ENCODE data around the gene FGF19. TPM values are rescaled to one million over a fixed set of nuclear protein-coding genes. Genes with fewer than 3 reads are reported as not detected.
A peak's percentile ranks its signal among the peaks of the same experiment; 100 is the strongest.

FGF19 gene
- total RNA-seq, 2 experiments from 2014 or later, result not detected

DNA sequence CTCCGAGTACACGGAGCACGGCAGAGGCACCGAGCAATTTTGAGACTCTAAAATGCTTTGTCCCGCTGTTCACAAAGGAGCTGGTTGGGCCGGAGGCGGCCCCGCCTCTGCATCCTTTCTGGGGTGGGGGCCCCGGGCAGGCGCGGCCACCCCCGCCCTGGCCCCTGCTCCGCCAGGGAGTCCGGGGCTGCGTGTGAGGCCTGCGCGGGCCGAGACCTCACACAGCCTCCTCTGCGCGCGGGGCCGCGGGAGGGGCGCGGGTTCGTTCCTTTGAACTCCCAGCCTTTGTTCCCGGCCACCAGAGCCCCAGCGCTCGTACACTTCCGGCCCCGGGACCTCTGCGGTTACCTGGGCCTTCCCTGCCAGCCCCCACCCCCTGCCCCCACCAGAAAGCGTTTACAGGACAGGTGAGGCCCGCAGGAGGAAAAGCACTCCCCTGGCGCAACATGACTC is 1.6 kb downstream of the FGF19 start:
- Histone ChIP-seq H3K27ac (ENCODE audit: low read depth, low read length, poor library complexity, severe bottlenecking) (no peak overlapping the region), H3K9me2 (ENCODE audit: insufficient read depth, low read length) (no peaks in the 10 kb centered on the region), H3K4me2 (ENCODE audit: low read length) (no peak overlapping the region), H3K36me3 (ENCODE audit: insufficient read depth, low read length) (no peaks in the 10 kb centered on the region), H4K20me1 (ENCODE audit: insufficient read depth, low read length) (no peaks in the 10 kb centered on the region), H3K4me1 (ENCODE audit: insufficient read depth, low read length, poor library complexity, severe bottlenecking) (peaks cover 9% of the 10 kb centered on the region), H3K79me2 (ENCODE audit: insufficient read depth, low read depth, low read length) (no peaks in the 10 kb centered on the region), H2AFZ (ENCODE audit: low read length) (no peak overlapping the region), H3K9me3 (ENCODE audit: low read length) (no peaks in the 10 kb centered on the region), H3K4me3 (ENCODE audit: low read depth, low read length, poor library complexity, severe bottlenecking) (no peak overlapping the region)
- POLR2A ChIA-PET, result no interaction called here
- CTCF ChIA-PET (ENCODE audit: unreplicated experiment), result no interaction called here
- no peak for TF ChIP-seq EZH2phosphoT487 (IDR thresholded peaks at IDR 0.05; ENCODE audit: borderline replicate concordance, low read depth, low read length)
- TF ChIP-seq, protein P1, sequence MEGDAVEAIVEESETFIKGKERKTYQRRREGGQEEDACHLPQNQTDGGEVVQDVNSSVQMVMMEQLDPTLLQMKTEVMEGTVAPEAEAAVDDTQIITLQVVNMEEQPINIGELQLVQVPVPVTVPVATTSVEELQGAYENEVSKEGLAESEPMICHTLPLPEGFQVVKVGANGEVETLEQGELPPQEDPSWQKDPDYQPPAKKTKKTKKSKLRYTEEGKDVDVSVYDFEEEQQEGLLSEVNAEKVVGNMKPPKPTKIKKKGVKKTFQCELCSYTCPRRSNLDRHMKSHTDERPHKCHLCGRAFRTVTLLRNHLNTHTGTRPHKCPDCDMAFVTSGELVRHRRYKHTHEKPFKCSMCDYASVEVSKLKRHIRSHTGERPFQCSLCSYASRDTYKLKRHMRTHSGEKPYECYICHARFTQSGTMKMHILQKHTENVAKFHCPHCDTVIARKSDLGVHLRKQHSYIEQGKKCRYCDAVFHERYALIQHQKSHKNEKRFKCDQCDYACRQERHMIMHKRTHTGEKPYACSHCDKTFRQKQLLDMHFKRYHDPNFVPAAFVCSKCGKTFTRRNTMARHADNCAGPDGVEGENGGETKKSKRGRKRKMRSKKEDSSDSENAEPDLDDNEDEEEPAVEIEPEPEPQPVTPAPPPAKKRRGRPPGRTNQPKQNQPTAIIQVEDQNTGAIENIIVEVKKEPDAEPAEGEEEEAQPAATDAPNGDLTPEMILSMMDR (conservative IDR thresholded peaks at IDR 0.05; ENCODE audit: low read length), result no peak
- no TSS peak for BruUV-seq (replicated peaks)
- intact Hi-C loops (cut with micrococcal nuclease; ENCODE audit: unreplicated experiment), result no loop called here
- no peak for DNase-seq (ENCODE audit: low spot score)

DNA sequence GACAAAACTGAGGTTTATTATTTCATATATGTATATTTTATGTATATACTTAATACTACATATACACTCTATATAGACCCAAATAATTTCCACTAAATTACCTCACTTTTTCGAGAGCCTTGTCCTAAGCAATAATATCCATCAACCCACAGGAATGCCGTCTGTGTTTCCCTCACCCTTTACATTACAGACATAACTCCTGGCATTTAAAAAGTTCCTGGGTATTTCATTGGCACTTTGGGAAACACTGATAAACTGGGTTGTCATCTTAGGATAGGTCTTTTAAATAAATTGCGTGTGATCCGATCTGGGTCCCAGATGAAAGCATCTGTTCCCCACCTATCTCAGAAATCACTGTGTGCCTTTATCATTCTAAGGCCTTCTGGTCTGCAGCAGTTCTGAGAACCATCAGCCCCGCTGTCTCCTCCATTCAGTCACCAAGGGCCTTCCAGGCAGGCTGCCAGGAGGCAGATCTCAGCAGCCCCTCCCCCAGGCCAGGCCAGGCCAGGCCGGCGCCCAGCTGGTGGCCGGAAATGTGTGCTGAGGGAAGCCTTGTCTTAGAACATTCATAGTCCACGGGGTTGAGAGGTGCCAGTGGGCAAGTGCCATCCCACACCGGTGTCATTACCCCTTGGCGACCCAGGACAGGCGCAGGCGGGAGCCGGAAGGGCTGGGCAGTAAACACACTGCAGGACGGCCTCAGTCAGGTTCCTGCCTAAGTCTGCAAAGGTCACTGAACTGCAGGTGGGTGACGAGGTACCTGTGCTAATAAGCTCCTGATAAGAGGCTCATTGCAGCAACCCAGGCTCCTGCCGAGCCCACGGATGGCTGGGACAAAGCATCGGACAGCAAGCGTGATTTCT is 3.3 kb downstream of the FGF19 start:
- no peaks in the 10 kb centered on the region for H4K20me1 ChIP-seq (ENCODE audit: insufficient read depth, low read length)
- POLR2A ChIA-PET, result no interaction called here
- H2AFZ ChIP-seq (ENCODE audit: low read length), result no peak overlapping the region
- H3K4me3 ChIP-seq (ENCODE audit: low read depth, low read length, poor library complexity, severe bottlenecking), result no peak overlapping the region
- no peak overlapping the region for H3K27ac ChIP-seq (ENCODE audit: low read depth, low read length, poor library complexity, severe bottlenecking)
- intact Hi-C loops (cut with micrococcal nuclease; ENCODE audit: unreplicated experiment), result no loop called here
- TF ChIP-seq EZH2phosphoT487 (IDR thresholded peaks at IDR 0.05; ENCODE audit: borderline replicate concordance, low read depth, low read length), result no peak
- TF ChIP-seq, protein P1 (conservative IDR thresholded peaks at IDR 0.05; ENCODE audit: low read length), result no peak
- no peak for DNase-seq (ENCODE audit: low spot score)
- no peaks in the 10 kb centered on the region for H3K36me3 ChIP-seq (ENCODE audit: insufficient read depth, low read length)
- H3K79me2 ChIP-seq (ENCODE audit: insufficient read depth, low read depth, low read length), result no peaks in the 10 kb centered on the region
- H3K9me3 ChIP-seq (ENCODE audit: low read length), result no peaks in the 10 kb centered on the region
- BruUV-seq (replicated peaks), result no TSS peak
- H3K9me2 ChIP-seq (ENCODE audit: insufficient read depth, low read length), result no peaks in the 10 kb centered on the region
- H3K4me1 ChIP-seq (ENCODE audit: insufficient read depth, low read length, poor library complexity, severe bottlenecking), result peaks cover 9% of the 10 kb centered on the region
- CTCF ChIA-PET (ENCODE audit: unreplicated experiment), result no interaction called here
- H3K4me2 ChIP-seq (ENCODE audit: low read length), result no peak overlapping the region

DNA sequence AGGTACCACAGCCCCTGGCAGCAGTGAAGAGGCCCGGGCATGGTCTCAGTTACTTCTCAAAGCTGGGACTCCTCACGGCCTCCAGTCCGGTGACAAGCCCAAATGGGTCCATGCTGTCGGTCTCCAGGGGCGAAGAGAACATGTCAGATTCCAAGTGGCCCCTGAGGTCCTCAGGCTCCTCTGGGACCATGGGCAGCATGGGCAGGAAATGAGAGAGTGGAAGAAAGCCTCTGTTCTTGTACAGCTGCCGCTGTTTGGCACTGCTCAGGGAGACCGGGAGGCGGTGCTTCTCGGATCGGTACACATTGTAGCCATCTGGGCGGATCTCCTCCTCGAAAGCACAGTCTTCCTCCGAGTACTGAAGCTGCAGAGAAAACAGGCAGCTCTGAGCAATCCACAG is 4.6 kb downstream of the FGF19 start:
- BruUV-seq (replicated peaks), result no TSS peak
- no peak overlapping the region for H3K27ac ChIP-seq (ENCODE audit: low read depth, low read length, poor library complexity, severe bottlenecking)
- H3K79me2 ChIP-seq (ENCODE audit: insufficient read depth, low read depth, low read length), result no peaks in the 10 kb centered on the region
- no peak overlapping the region for H3K4me3 ChIP-seq (ENCODE audit: low read depth, low read length, poor library complexity, severe bottlenecking)
- no peak overlapping the region for H2AFZ ChIP-seq (ENCODE audit: low read length)
- H3K9me3 ChIP-seq (ENCODE audit: low read length), result no peaks in the 10 kb centered on the region
- H4K20me1 ChIP-seq (ENCODE audit: insufficient read depth, low read length), result no peaks in the 10 kb centered on the region
- TF ChIP-seq EZH2phosphoT487 (IDR thresholded peaks at IDR 0.05; ENCODE audit: borderline replicate concordance, low read depth, low read length), result no peak
- TF ChIP-seq, protein P1 (conservative IDR thresholded peaks at IDR 0.05; ENCODE audit: low read length), result no peak
- peak overlapping the region; percentile 35; the same call in 1 of the 2 replicates for H3K4me2 ChIP-seq (ENCODE audit: low read length)
- H3K36me3 ChIP-seq (ENCODE audit: insufficient read depth, low read length), result no peaks in the 10 kb centered on the region
- H3K4me1 ChIP-seq (ENCODE audit: insufficient read depth, low read length, poor library complexity, severe bottlenecking), result peaks cover 9% of the 10 kb centered on the region
- H3K9me2 ChIP-seq (ENCODE audit: insufficient read depth, low read length), result no peaks in the 10 kb centered on the region
- peak; percentile 68 for DNase-seq (ENCODE audit: low spot score)
- CTCF ChIA-PET (ENCODE audit: unreplicated experiment), result no interaction called here
- POLR2A ChIA-PET, result interaction anchor here (0.8 kb wide), 1 partner anchor 10 kb away, joined by 3 read pairs; no protein-coding TSS in a partner anchor
- intact Hi-C loops (cut with micrococcal nuclease; ENCODE audit: unreplicated experiment), result no loop called here

Measured in OCI-LY7 (cell line).